ENCODE results near the gene IPO9. TPM values are rescaled to one million over a fixed set of nuclear protein-coding genes. Genes with fewer than 3 reads are reported as not detected.
"Not testable (repeated sequence)": the region's sequence is repeated elsewhere in the genome, so short reads cannot be mapped to it uniquely, and the experiment has no call there.

The IPO9 gene
- polyA plus RNA-seq, 3 donors = 71.0 to 81.7 (median 74.0) TPM

DNA sequence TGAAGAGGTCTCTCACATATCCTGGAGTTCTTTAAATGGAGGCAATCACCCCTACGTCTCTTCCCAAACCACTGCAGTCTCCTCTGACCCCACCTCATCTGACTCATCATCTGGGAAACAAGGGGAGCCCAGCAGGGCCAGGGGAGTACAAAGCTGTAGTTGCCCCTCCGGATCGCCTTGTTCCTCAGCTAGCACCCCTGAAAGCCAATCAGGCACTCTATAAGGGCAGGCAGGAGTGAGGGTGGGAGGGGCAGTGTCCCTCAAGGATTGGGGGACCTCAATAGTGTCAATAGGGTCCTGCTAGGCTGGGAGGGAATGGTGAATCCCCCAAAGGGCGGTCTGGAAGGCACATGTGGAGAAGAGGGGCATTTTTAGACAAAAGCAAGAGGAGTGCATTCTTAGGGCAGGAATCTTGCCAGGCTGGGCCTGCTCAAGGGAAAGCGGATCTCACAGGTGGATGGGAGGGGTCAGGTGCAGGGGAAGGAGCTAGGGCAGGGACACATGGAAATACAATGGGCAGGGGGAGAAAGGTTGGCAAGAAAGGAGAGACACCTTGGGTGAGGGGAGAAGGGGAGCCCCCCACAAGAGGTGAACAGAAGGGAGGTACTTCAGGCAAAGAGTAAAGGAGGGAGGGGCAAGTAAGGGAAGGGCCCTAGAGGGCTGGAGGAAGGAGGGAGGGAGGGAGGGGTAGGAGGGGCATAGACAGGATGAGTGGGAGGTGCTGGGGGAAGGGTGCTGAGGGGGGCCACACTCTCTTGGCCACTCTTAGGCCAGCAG is 65.6 kb downstream of the IPO9 start:
- DNase-seq (ENCODE audit: extremely low read depth in 1 of 11, low read depth in 9 of 11, low spot score in 4 of 11) = no peak

DNA sequence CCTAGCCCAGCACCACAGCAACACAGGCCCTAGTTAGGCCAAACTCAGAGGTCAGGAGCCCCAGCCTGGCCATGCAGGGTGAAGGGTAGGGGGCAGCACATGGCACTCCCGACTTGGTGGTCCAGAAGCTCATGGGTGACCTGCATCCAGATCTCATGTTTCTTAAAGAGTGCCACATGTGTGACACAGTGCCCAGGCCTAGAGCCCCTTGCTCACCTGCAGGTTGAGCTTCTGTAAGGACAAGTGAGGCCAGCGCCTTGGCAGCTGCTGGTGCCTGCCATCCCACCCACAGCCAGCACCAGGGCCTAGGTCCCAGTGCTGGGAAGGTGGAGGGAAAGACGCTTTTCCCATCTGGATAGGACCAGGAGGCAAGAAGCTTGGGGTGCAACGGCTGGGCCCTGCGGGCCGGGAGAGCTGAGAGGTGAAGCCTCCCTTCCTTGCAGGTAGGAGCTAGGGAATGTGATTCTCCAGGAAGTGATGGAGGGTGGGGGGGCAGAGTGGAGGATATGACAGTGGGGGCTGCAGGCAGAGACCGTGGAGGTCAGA is 66.2 kb downstream of the IPO9 start:
- no peak for DNase-seq (ENCODE audit: extremely low read depth in 1 of 11, low read depth in 9 of 11, low spot score in 4 of 11)

DNA sequence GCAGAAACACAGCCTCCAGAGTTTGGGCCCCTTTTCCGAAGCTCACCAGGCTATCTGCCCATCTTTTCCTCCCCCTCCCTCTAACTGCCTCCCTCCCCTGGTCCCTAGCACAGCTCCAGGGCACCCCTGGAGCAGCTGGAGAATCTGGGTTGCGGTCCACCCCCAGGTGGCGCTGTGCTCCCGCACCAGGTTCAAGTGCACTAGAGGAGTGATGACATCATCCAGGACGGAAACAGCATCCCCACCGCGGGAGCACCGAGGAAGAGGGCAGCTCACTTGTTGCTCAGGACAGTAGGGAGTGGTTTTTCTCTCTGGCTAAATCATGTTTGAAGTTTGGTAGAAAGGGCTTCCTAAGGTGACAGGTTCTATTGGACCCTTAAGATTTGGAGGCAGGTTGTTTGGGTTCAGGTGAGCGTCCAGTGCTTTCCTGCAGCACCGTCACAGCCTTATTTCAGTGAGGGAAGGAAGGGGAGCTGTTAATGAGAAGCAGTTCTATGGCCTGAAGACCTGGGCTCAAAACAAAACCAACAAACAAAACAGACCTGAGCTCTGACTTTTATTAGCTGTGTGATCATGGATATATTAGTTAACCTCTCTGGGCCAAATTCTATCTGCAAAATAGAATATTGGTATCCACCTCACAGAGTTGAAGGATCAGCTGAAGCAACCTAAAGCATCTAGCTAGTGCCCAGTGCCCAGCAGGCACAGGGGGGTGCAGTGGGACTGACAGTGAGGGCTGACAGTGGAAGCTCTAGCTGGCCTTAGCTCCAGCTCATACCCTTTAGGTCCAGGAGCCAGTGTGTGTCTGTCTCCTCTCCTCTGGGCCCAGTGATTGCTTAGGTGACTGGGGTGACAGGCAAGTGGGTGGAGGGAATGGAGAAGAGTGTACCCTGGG is 67.2 kb downstream of the IPO9 start:
- peak; percentile 68 to 85 (median 81) for DNase-seq (ENCODE audit: extremely low read depth in 1 of 11, low read depth in 9 of 11, low spot score in 4 of 11)

DNA sequence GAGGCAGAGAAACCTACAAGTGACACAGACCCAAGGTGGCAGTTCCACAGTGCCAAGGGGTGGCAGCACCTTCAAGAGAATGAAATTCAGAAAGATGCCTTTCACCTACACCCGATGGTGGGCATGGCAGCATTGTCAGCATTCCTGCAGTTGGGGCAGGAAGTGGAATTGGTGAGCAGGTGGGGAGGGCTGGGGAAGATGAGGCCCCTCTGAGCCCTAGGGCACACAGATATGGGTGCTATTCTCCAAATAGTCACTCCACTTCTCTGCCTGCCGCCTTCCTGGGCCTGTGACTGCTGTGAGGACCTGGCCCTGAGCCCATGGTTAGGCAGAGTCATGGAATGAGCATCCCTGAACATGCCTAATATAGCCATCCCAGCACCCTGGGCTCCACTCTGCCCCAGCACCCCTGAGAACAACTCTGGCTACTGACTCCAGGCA is 68.0 kb downstream of the IPO9 start:
- no peak for DNase-seq (ENCODE audit: extremely low read depth in 1 of 11, low read depth in 9 of 11, low spot score in 4 of 11)

DNA sequence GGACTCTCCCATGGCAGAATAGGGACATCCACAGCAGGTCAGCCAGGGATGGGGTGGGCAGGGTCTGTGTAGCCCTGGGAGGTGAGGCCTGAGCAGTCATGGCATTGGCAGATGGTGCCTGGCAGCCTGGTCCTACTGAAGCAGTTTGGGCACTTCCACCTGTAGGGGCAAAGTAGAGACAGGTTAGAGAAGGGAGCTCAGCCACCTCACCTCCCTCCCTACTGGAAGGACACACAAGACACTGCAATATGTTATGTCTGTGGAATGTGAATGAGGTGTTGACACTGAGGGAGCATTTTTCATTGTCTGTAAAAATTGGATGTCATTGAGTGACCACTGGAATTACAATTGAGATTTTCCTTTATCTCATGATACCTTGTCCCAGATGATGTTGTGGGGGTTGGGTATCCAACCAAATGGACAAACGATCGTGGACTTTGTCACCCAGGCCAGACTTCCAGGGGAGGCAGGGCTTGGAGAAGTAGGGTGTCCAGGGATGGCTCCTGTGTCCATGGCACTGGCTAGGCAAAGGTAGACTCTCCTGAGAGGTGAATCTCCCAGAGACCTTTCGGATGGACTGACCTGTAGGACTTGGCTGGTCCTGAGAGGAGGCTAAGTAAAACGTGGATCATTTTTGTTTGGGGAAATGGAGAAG is 69.4 kb downstream of the IPO9 start:
- DNase-seq (ENCODE audit: extremely low read depth in 1 of 11, low read depth in 9 of 11, low spot score in 4 of 11) = no peak

DNA sequence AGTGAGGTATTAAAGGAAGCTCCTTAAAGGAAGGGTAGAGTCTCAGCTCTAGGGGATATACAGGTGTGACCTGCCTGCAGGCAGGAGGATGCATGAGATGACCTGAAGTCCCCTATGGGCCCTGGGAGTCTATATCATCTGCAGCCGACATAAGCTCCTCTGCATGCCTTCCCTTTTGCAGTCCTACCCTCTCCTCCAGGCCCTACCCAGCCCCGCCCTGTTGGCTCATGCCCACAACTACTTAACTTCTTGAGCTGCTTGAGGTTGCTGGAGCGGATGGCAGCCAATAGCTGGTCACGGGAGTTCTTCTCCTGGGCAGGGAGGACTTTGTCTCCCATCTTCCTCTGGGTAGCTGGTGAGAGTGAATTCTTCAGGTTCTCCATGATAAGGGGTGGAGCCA is 70.0 kb downstream of the IPO9 start:
- DNase-seq (ENCODE audit: extremely low read depth in 1 of 11, low read depth in 9 of 11, low spot score in 4 of 11) = no peak

GRCh38 chr1:201899683-201900429 is 70.9 kb downstream of the IPO9 start:
- no peak for DNase-seq (ENCODE audit: extremely low read depth in 1 of 11, low read depth in 9 of 11, low spot score in 4 of 11)

DNA sequence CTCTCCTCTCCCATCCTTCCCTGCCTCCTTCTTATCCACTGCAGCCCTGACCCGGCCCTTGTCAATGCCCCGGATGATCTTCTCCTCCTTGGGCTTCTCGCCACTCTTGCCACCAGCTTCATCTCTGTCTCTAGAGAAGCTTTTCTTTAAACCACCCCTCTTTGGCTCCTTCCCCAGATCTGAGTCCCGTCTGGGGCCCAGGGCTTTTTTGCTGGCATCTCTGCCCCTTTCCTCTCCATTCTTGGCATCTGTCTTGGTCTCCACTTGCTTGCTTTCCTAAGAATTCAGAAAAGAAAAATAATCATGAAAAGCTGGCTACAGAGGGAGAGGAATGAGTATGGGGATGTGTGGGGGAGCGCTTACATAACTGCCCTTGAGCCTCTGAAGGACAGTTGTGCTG is 71.5 kb downstream of the IPO9 start:
- no peak for DNase-seq (ENCODE audit: extremely low read depth in 1 of 11, low read depth in 9 of 11, low spot score in 4 of 11)

GRCh38 chr1:201901036-201901435 is 72.1 kb downstream of the IPO9 start:
- DNase-seq (ENCODE audit: extremely low read depth in 1 of 11, low read depth in 9 of 11, low spot score in 4 of 11) = not testable (repeated sequence)

- DNase-seq (ENCODE audit: extremely low read depth in 1 of 11, low read depth in 9 of 11, low spot score in 4 of 11) = no peak
Observed at GRCh38 chr1:201902198-201902597, 73.2 kb downstream of the IPO9 start.

GRCh38 chr1:201903135-201903534 is 74.2 kb downstream of the IPO9 start:
- no peak for DNase-seq (ENCODE audit: extremely low read depth in 1 of 11, low read depth in 9 of 11, low spot score in 4 of 11)

DNA sequence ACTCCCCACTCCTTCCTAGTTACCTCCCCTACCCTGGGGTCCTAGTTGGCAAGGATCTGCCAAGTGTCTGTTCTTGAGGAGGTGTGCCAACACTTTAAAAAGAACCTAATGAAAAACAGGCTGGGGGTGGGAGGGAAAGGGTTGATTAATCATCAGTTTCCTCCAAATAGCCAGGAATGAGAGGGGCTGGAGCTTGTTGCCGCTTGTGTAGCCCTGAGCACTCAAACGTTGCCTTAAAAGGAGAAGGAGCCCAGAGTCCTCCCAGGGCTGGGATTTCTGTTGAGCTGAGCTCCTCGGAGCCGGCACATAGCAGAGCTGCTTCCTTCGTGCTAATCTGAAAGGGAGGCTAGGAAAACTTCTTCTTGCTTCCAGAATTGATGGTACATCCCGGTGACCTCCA is 75.6 kb downstream of the IPO9 start:
- DNase-seq (ENCODE audit: extremely low read depth in 1 of 11, low read depth in 9 of 11, low spot score in 4 of 11) = peak in 7 of 11 donors; percentile 30 to 65 (median 43)

DNA sequence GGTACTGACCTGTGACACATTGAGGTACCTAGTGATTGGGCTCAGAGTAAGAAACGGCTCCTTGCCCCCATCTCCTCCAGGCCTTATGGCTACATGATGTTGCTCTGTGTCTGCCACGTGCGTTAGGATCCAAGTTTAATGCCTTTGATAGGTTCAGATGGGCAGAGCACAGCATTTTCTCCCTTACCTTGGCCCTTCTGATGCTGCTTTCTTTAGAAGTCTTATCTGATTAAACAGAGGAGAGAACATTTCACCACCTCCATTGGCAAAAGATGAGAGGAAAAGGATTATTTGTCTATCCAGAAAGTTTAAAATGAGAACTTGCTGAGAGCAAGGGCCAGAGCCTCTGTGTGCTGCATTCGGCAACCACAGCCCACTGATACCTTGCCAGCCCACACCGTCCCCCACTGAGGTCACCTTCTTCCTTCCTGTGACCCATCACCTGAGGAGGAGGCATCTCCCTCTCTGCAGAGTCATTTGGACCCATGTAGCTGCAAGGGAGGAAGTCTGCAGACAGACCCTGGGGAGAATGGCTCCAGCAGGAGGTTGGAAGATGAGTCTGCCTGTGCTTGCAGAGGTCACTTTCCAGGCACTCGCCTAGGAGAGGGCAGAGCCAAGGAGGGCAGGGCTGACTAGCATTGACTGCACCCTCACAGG is 76.4 kb downstream of the IPO9 start:
- no peak for DNase-seq (ENCODE audit: extremely low read depth in 1 of 11, low read depth in 9 of 11, low spot score in 4 of 11)

GRCh38 chr1:201906336-201906735 is 77.4 kb downstream of the IPO9 start:
- no peak for DNase-seq (ENCODE audit: extremely low read depth in 1 of 11, low read depth in 9 of 11, low spot score in 4 of 11)

GRCh38 chr1:201907621-201908020 is 78.7 kb downstream of the IPO9 start:
- no peak for DNase-seq (ENCODE audit: extremely low read depth in 1 of 11, low read depth in 9 of 11, low spot score in 4 of 11)

DNA sequence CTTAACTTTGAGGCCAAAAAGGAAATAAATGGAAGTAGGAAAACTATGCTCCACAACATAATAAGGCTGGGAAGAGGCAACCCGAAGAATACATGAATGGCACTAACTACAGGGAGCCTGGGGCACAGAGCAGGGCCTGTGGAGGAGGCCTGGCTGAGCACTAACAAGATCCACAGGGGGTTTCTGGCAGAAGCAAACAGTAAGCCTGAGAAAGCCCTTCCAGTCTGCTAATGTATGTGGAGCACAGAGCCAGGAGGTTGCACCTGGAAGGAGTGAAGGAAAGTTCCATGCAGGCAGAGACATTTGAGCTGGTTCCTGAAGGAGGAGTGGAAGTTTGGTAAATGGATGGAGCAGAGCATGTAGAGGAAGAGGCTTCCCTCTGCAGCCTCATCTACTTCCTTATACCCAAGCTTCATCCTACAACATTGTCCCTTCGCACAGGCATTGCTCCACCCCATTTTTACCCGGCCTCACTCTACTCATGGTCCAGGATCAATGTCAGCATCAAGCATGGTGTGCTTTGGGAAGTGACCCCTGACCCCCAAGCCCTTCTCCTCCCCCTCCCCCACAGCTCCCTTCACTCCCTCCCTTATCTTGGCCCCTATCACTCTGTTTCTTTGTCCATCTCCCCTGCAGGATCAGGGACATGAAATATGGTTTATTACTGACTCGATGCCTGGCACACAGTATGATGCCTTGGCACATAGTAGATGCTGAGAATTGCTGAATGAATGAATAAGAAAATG is 83.0 kb downstream of the IPO9 start:
- no peak for DNase-seq (ENCODE audit: extremely low read depth in 1 of 11, low read depth in 9 of 11, low spot score in 4 of 11)

DNA sequence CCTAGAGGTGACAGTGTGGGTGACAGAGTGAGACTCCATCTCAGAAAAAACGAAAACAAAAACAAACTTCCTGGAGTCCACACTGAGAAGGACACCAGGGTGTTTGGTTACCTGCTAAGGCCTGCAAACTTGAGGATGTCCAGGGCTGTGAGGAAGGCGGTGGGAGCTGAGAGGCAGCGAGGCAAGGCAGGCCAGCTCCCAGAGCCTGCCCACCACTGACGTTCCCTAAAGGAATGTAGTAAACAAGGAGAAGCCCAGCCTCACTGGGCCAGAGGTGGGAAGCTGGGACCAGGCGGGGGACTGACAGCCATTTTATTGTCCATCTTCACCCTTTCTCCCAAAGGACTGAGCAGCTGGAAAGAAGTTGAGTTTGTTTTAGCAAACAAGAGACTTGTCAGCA is 83.9 kb downstream of the IPO9 start:
- peak in 5 of 11 donors; percentile 35 to 63 (median 48) for DNase-seq (ENCODE audit: extremely low read depth in 1 of 11, low read depth in 9 of 11, low spot score in 4 of 11)
